NCI-H226 (cell line): ENCODE measurements around the gene KHK.

ENCODE experiments used
- DNase-seq: peaks from one replicate; pipeline ENCODE4 v3.0.0-alpha.2; 2015

Gene KHK

DNA sequence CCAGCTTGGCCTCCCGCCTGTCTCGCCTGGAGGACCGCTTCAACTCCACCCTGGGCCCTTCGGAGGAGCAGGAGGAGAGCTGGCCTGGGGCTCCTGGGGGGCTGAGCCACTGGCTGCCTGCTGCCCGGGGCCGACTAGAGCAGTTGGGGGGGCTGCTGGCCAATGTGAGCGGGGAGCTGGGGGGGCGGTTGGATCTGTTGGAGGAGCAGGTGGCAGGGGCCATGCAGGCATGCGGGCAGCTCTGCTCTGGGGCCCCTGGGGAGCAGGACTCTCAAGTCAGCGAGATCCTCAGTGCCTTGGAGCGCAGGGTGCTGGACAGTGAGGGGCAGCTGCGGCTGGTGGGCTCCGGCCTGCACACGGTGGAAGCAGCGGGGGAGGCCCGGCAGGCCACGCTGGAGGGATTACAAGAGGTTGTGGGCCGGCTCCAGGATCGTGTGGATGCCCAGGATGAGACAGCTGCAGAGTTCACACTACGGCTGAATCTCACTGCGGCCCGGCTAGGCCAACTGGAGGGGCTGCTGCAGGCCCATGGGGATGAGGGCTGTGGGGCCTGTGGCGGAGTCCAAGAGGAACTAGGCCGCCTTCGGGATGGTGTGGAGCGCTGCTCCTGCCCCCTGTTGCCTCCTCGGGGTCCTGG lies 3.7 kb upstream of the KHK start:
- DNase-seq, result no peak

DNA sequence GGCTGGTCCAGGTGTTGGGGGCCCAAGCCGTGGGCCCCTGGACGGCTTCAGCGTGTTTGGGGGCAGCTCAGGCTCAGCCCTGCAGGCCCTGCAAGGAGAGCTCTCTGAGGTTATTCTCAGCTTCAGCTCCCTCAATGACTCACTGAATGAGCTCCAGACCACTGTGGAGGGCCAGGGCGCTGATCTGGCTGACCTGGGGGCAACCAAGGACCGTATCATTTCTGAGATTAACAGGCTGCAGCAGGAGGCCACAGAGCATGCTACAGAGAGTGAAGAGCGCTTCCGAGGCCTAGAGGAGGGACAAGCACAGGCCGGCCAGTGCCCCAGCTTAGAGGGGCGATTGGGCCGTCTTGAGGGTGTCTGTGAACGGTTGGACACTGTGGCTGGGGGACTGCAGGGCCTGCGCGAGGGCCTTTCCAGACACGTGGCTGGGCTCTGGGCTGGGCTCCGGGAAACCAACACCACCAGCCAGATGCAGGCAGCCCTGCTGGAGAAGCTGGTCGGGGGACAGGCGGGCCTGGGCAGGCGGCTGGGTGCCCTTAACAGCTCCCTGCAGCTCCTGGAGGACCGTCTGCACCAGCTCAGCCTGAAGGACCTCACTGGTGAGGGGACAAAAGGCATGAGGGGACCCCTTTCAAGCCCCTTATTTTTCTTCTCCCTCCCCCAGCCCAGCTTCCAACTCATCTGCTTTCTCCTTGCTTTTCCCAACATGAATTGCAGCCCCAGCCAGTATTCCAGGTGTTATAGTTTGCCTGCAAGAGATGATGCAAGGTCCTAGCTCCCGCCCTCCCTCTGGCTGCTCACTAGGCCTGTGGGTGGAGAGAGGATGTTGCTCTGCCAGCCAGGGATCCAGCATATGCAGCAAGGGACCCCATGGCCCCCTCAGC lies 2.9 kb upstream of the KHK start:
- DNase-seq, result no peak

- DNase-seq, result no peak
These were observed 2.1 kb upstream of the KHK start for GRCh38 chr2:27084297-27085061.

- DNase-seq, result no peak
These were observed 1.4 kb upstream of the KHK start for GRCh38 chr2:27085062-27085672.

DNA sequence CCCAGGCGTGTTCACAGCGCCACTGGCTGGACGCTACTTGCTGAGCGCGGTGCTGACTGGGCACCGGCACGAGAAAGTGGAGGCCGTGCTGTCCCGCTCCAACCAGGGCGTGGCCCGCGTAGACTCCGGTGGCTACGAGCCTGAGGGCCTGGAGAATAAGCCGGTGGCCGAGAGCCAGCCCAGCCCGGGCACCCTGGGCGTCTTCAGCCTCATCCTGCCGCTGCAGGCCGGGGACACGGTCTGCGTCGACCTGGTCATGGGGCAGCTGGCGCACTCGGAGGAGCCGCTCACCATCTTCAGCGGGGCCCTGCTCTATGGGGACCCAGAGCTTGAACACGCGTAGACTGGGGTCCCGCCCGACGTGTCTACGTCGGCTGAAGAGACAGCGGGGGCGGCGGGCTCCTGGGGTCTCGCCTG lies 891 bp upstream of the KHK start:
- DNase-seq, result no peak

- DNase-seq, result peak; percentile 87
These were observed 365 bp upstream of the KHK start for GRCh38 chr2:27086090-27086723.

GRCh38 chr2:27087823-27088410 lies 1.3 kb downstream of the KHK start:
- DNase-seq, result no peak

DNA sequence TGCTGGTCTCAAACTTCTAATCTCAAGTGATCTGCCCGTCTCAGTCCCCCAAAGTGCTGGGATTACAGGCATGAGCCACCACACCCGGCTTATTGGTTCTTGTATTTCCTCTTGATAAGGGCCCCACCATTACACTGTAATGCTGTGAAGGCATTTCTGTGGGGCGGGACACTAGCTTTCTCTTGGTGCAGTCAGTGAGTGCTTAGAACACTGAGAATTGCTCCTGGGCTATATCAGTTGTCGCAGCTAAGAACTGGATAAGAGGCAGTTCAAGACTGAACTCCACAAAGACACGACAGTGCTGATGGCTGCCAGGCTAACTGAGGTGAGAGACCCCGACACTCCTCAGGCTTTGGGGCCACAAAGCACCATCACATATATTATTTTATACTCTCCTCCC lies 2.1 kb downstream of the KHK start:
- DNase-seq, result no peak

- DNase-seq, result no peak
These were observed 2.8 kb downstream of the KHK start for GRCh38 chr2:27089111-27089954.

DNA sequence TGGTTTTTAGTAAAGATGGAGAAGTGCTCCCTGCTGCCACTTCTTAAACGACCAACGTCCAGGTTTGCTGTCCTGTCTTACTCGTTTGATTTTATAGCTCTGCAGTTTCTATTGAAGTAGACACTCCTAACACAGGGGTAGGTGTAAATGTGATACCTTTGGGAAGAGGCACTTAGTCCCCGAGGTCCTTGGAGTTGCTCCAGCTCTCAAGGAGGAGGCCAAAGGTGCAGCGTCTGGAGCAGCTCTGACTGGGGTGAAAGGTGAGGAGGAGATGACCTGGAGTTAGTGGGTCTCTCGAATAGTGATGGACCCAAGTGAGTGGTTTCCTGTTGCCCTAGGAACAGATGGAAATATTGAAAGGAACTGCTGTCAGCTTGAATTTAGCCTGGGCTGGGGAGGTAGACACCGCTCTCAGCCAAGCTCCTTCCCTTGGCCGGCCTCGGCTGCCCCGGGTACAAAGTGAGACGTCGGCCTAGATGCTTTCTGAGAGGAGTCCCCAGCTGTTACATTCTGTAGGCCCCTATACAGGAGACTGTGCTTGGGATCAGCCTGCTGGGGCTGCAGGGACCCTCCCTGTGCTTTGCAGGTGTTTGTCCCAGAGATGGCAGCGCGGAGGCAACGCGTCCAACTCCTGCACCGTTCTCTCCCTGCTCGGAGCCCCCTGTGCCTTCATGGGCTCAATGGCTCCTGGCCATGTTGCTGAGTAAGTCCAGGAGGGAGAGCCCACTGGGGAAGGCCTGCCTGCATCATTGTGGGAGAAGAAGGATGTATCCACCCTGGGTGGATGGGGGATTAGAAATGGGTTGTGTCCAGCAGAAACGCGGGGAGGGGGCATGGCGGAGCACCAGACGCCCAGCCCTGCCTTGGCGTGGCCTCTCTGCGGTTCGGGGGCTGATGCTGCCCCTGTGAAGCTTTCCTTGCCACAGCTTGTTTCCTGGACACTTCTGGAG lies 5.4 kb downstream of the KHK start:
- no peak for DNase-seq

DNA sequence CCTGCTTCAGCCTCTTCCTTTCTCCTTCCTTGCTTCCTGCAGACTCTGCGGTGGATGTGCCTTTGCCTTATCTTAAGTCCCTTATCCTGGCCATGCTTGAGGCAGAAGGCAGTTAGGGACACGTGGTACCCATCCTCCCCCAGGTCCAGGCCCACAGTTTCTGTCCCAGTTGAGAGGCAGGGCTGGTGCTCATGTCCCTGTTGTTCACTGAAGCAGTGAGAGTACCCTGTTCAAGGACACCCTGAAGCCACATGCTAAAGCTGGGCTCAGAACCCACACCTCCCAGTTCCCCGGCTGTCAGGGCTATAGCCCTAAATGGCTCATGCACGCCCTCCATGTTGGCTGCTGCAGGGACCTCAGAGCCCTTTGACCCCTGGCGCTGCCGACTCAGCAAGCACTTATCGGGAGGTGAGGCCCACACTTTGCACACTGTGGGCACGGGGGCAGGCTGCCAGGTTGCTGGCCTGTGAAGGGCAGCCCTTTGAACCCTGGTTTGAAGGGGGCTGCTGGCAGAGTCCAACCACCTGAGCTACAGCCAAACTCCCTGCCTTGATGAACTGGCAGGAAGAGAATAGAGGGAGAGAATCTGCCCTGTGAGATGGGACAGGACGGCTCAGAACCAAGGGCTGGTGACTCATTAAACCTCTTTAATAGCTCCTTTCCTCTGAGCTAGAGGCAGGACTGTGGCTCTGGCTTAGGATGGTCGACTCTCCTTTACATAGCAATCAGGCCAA lies 6.3 kb downstream of the KHK start:
- DNase-seq, result no peak

GRCh38 chr2:27093430-27094352 lies 7.1 kb downstream of the KHK start:
- DNase-seq, result no peak

DNA sequence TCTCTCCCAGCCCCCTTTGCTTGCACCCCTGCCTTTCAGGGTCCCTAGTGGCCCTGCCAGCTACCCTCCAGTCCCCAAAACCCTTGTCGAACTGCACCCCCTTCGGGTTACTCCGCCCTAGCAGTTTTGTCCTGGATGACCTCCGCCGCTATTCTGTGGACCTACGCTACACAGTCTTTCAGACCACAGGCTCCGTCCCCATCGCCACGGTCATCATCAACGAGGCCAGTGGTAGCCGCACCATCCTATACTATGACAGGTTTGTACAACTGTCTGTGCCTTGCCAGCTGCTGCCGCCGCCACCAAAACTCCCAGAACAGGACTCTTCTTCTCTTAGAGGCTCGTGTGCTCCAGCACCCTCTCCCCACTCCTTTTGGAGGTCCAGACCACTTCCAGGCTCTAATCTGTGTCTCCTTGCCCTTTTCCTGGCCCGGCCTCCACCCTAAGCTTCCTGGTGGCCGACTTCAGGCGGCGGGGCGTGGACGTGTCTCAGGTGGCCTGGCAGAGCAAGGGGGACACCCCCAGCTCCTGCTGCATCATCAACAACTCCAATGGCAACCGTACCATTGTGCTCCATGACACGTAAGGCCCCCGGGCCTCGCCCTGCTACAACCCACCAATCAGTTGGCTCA lies 7.9 kb downstream of the KHK start:
- DNase-seq, result no peak

- DNase-seq, result no peak
These were observed 8.8 kb downstream of the KHK start for GRCh38 chr2:27095427-27095744.

- peak; percentile 13 for DNase-seq
These were observed 9.4 kb downstream of the KHK start for GRCh38 chr2:27095745-27096651.

DNA sequence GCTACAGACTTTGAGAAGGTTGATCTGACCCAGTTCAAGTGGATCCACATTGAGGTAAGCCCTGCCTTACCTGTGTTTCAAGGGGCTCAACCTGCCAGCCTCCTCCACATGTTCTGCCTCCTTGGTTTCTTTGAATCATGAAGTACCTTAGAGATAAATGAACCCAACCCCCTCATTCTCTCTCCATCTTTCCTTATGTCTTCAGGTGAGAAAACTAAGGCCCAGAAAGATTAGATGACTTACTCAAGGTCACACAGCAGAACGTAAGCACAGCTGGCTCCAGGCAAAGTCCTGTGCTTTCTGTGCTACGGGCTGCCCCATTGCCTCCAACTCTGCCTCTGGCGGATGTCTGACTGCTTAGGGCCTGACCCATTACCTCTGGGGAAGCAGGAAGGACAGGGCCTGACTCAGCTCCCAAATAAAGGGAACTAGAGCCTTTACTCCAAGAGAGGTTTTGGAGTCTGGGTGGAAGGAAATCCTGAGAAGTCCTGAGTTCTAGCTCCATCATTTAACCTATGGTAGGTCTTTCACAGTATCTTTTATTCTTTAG lies 10.3 kb downstream of the KHK start:
- no peak for DNase-seq

DNA sequence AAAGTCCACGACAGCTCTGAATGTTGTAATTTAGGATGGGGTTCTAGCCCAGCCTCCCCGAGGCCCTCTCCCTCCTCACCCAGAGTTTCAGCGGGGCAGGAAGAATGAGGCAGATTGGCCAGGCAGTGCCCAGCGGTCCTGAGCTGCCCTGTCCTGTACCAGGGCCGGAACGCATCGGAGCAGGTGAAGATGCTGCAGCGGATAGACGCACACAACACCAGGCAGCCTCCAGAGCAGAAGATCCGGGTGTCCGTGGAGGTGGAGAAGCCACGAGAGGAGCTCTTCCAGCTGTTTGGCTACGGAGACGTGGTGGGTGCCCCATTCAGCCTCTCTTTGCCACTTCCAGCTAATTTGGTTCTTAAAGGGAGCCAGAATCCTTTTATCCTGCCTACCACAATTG lies 10.8 kb downstream of the KHK start:
- DNase-seq, result no peak
